Measurements from ENCODE around the gene CAST.

GRCh38 chr5:96662725-96663518, 746 bp downstream of the CAST start:
- peak; percentile 66 to 82 for TF ChIP-seq POLR2A (IDR thresholded peaks at IDR 0.05)
- peak in 1 of 4 experiments; percentile 23 for TF ChIP-seq CTCF (IDR thresholded peaks at IDR 0.05)

Data from uterus (tissue), 2 donors.